Stromal cell of bone marrow (primary cell): ENCODE results near the gene RDX.

ENCODE experiments used
- DNase-seq: peaks from one replicate; pipeline ENCODE4 v3.0.0-alpha.2; 2012; ENCODE audit warnings: low read depth

Gene RDX

DNA sequence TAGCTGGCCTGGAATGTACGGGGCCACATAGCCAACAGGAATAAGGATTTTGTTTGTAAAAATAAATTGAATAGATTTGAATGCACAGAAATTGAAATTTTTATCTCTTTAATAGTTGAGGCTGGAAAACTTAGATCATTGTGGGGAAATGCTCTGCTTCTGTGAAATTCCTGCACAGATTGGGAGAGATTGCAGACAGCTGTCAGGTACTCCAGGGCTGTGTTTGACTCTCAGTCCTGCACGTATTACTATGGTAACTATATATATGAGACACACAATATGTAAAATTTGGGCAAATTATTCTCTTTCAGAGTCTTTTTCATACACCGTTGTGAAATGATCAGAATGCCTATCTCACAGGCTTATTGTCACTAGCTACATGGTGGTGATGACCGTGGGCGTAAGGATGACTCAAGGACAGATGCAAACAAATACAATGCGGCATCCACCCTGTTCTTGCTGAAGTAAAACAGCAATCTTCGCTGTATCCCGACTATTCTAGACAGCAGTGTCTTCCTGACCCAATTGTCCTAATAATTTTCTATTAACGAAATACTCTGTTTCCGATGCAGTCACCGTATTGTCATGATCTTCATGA is 123.8 kb downstream of the RDX start:
- no peak for DNase-seq

DNA sequence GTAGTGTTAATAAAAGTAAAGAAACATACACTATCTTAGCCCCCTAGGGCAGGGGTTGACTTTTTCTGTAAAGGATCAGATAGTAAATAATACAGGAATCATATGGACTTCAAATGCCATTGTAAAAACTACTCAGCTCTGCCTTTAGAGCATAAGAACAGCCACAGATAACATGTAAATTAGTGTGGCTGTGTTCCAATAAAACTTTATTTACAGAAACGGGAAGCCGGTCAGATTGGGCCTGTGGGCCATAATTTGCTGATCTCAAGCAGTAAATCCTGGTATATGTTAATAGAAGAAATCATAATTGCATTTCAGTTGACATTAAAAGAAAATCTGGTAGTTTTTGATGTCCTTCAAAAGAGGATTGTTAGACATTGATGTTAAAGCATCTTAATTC is 126.7 kb downstream of the RDX start:
- DNase-seq: no peak

DNA sequence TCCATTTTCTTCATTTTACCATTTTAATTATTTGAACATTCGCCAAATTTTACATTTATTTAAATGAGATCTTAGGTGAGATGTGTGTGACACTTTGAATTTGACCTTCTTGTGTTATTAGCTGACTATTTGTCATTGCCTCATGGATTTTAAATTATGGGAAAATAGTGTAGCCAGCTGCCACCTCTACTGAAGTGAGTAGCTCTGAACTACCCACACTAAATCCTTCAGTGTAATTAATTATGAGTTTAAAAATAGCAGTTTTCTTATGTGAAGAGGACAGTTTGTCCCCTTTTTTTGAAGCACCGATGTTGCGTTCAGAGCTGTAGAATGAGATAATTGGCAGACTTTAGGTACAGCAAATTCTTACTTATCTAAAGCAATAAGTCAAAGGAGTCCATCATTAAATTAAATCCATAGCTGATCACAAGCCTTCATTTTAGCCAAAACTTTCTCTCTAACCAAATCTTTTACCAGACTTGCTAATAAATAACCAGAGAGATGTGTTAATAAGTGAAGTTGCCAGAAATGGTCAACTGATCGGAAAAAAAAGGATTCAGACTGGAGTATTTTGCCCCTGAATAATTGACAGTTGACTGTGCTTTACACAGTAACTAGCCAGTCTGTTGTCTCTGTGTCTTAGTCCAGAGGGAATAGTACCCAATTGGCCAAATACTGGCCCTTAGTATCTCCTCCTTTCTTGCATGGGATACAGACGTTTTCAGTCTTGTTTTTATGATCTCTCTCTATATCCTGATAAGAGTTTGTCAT is 128.2 kb downstream of the RDX start:
- no peak for DNase-seq

DNA sequence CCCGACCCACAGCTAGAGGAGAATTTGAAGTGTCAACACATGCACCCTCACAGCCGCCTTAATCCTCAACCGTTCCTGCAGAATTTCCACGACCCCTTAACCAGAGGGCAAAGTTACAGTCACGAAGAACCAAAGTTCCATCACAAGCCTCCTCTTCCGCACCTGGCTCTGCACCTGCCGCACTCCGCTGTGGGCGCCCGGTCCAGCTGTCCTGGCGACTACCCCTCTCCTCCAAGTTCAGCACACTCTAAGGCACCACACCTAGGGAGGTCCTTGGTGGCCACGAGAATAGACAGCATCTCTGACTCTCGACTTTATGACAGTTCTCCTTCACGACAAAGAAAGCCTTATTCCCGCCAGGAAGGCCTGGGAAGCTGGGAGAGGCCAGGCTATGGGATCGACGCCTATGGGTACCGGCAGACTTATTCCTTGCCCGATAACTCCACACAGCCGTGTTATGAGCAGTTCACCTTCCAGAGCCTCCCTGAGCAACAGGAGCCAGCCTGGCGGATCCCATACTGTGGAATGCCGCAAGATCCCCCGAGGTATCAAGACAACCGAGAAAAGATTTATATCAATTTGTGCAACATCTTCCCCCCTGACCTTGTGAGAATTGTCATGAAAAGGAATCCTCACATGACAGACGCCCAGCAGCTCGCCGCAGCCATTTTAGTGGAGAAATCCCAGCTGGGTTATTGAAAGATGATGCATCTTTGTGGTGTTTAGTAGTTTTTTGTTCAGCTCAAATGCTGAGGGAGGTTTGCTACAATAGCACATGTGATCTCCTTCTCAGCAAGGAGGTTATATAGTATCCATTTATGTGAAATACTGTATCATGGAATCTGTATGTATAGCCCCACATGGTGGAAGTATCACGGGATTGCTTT is 131.1 kb downstream of the RDX start:
- DNase-seq: no peak

DNA sequence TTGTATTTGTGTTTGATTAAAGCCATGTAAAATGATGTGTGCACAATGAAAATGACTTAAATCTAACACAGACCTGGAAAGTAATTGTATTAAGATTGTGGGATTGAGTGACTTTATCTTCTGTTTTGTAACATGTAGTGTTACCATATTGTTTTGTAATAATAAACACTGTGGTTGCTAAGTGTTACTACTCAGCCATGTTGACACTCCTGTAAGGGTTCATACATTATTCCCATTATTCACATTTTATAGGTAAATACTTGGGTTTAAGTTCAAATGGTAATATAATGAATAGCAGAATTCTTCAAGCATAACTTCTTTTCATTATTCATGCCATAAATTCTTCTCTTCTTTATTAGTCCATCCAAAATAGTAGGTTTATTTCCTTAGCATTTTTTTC is 134.2 kb downstream of the RDX start:
- DNase-seq: no peak

DNA sequence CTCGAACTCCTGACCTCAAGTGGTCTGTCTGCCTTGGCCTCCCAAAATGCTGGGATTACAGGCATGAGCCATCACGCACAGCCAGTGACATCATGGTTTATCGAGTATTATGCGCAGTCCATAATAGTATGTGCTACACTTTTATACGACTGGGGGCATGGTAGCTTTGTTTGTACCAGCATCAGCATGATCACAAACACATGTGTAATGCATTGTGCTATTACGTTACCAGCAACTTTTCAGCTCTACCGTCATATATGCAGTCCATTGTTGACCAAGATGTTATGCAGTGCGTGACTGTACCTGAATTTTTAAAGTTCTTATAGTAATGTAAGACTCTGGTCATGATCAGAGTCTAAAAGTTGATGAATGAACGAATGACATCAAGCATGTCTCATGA is 135.4 kb downstream of the RDX start:
- DNase-seq: no peak

DNA sequence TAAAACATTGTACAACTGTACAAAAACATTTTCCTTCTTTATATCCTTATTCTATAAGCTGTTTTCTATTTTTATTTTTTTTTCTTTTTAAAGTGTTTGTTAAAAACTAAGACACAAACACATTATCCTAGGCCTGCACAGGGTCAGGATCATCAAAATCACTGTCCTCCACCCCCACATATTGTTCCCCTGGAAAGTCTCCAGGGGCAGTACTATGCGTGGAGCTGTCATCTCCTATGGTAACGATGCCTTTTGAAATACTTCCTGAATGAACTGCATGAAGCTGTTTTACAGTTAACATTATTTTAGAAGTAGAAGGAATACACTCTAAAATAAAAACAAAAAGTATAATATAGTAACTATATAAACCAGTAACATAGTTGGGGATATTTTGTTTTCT is 136.0 kb downstream of the RDX start:
- DNase-seq: no peak

DNA sequence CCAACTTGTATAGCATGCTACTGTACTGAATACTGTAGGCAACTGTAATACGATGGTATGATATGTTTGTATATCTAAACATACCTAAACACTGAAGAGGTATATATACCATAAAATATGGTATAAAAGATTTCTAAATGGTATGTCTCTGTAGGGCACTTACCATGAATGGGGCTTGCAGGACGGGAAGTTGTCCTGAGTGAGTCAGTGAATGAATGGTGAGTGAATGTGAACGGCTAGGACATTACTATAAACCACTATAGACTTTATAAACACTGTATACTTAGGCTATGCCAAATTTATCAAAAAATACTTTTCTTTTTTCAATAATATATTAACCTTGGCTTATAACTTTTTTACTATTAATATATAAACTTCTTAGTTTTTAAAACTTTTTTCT is 136.4 kb downstream of the RDX start:
- no peak for DNase-seq

DNA sequence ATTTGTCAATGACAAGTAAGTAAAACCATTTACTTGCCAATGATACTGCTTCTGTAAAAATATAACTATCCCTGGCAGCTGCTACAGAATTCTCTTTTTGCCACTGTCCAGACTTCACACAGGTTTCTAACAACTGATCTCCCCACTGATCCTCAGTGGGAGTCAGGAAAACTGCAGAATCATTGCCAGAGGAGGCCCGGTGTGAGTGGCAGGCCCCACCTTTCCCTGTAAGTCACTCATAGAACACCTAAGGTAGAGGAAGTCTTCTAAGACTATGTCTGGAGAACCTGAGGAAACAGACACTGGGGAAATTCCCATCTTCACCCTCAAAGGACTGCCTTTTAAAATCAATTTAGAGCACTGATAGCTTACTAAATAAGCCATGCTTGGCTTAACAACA is 136.9 kb downstream of the RDX start:
- DNase-seq: no peak

DNA sequence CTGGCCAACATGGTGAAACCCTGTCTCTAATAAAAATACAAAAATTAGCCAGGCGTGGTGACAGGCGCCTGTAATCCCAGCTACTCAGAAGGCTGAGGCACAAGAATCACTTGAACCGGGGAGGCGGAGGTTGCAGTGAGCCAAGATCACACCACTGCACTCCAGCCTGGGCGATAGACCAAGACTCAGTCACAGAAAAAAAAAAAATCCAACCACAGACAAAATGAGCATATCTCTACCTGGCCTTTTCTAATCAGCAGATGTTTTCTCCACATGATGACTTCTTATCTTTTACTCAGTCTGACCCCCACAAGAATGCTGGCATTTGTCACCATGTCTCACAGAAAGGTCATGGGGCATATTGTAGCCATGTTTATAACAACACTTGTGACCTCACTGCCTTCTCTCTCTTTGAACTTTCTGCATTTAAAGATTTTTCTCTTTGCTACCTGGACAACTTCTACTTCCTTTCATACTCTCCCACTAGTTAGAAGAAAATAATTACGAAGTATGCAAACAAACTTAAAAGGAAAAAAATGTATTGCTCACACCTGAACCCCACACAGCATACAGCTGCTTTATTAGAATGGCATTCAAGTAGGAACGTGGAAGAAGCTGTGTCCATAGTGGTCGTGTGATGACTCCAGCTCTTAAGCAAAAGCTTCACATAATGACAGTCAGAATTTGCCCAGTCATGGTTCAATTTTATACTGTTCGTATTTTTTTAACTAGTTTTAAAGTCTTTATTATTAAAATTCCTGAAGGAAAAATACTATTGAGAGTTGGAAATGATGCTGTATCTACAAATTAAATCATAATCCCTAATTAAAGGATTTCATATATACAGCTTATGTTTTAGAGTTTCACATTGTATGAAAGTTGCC is 137.9 kb downstream of the RDX start:
- no peak for DNase-seq

DNA sequence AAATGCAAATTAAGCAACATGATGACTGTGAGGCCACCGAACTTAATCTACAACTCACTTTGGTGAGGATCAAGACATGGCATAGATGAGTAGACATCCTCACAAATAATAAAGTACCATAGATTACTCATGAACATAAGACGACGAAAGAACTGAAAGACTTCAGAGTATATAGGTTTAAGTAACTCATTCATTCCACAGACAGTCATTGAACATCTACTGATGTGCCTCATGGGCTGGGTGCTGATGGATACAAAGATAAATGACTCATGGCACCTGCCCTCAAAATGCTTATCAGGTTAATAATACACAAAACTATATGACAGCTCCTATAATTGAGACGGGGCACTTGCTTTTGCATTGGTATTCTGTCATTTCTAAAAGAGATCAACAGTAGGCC is 139.9 kb downstream of the RDX start:
- DNase-seq: no peak

DNA sequence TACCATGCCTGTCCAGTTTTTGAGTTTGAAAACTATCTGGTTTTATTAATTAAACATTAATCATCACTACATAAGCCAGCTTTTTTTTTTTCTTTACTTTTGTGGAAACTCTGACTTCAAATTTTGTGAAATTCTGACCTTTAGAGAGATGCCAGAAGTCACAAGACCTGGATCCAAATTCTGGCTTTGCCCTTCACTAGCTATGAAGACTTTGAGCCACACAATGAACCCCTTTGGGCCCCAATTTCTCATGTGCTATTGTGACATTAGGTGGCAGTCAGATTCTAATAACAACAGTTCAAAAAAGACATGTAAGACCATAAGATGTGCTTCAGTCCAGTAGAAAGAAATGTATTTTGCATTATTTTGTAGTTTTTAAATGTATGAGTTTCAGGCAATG is 142.9 kb downstream of the RDX start:
- no peak for DNase-seq

DNA sequence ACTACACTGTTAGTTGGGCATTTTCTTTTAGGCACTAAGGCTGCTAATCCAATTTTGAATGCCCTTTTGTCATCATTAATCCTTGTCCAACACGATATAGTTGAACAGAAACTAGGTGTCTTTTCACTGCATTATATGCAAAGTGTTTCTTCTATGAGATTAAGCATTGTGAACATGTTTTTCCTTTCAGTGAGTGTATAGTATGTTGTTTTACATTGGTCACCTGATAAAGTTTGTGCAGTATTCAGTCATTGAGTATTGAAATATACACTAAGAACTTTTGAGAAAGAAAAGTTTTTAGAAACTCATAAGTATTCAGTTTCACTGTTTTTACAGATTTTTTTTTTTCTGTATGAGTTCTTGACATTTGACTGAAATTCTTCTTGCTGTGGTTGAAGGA is 144.2 kb downstream of the RDX start:
- no peak for DNase-seq

DNA sequence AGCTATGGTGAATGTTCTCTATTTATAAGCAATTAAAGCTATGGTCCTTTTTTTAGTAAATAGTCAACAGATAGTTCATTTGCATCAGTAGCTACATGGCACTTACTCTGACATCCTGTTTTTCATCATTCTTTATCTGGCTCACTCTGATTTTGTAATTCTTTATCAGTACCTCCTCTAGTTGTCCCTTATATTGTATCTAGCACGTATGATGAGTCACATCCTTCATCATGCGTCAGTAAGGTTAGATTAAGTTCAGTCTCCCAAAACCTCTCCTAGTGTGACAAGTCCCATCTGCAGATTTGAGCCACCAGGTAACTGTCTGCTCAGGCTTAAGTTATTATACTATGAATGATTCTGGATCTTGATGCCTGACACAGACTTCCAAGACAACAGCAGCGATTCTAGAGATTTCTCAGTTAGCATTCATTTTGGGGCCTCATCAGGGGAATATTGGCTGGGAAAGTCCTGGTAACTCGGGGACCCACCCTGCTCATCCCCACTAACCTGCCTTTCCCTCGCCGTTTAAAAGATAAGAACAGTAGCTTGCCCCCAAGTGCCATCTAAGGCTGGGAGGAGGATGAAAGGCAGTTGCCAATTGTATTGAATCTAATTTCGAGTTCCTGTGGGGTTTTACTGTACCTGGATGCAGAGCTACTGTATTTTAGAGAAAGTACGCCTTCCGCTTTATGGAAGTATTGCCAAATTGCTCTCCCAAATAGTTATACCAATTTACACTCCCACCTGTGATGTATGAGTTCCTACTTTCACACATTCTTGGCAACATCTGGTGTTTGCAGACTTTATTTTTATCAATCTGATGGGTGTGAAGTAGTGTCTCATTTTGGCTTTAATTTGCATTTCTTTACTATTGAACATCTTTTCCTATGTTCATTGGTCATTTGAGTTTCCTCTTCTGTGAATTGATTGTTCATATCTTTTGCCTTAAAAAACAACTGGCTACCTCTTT is 147.4 kb downstream of the RDX start:
- peak; percentile 5 for DNase-seq

DNA sequence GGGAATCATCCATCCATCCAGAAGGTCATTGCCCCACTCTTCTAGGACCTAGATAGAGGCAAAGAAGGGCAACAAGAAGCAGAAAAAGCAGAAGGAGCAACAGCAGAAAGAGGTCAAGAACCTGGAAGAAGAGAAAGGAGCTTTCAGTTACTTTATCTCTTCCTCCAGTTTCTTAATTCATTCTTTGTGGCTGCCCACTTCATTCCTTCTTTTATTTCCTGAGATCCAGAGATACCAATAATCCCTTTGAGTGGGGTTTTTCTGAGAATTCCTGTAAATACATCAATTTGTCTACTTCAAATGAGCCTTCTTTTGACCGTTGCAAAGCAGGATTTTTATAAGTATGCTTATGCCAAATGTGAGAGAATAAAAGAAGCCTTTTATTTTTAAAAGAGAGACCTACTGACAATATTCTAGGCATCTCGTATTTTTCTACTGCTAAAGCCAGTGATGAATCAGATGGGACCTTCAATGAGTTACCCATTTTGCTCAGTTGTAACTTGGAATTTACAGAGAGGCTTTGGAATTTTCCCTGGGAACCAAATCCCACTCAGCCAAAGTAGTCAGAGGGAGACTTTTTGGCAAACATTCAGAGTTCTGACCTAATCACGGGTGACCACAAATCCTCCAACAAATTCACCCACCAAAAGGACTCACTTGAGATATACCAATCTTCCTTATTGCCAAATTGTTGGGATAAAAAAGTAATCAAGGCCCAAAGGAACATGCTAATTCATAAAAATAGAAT is 148.3 kb downstream of the RDX start:
- peak; percentile 22 for DNase-seq

DNA sequence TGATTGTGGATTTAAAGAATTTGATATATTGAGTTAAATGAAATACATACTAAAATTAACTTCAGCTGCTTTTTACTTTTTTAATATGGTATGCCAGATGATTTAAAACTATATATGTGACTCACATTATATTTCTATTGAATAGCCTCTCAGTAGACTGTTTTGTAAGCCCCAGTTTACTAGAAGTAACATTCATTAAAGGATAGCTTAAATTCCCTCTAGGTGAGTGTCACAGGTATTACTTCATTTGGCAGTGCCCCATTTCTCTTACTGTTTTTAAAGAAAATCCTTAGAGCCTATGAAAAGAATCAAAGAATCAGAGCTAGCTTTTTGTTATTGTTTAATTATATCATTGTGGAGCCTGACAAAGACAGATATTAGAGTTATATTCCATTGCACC is 154.6 kb downstream of the RDX start:
- no peak for DNase-seq

DNA sequence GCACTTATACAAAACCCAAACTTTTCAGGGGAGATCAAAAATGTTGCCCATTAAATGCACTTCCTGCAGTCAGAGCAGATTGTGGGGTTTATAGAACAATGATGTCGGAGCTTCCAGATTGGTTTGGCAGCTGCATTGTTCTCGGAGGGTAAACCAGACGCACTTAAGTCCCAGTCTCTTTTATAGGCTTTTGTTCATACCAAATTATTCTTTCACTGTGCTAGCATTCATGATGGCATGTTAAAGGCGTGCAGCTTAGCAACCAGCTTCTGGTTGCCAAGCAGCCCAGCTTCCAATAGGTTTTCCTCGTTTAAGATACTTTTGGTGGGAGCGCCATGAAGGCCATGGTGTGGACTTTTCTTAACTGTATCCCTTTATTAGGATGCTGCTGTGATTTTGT is 162.3 kb downstream of the RDX start:
- no peak for DNase-seq

DNA sequence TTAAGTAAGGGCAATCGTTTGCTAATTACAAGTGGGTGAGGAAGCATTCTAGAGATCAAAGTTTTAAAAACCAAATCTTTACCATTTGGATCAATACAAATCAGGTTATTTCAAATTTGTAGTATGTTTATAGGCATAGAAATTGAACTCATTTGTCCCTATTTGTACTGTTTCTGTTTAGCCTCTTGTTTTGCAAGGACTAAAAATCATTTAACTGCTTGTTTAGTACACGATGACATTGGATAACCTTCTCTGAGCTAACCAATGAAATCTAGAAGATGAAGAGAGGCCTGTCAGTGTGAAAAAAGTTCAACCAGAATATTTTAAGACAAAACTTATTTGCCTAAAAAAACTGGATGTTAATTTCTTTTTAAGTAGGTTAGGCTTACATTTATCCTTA is 163.3 kb downstream of the RDX start:
- no peak for DNase-seq

DNA sequence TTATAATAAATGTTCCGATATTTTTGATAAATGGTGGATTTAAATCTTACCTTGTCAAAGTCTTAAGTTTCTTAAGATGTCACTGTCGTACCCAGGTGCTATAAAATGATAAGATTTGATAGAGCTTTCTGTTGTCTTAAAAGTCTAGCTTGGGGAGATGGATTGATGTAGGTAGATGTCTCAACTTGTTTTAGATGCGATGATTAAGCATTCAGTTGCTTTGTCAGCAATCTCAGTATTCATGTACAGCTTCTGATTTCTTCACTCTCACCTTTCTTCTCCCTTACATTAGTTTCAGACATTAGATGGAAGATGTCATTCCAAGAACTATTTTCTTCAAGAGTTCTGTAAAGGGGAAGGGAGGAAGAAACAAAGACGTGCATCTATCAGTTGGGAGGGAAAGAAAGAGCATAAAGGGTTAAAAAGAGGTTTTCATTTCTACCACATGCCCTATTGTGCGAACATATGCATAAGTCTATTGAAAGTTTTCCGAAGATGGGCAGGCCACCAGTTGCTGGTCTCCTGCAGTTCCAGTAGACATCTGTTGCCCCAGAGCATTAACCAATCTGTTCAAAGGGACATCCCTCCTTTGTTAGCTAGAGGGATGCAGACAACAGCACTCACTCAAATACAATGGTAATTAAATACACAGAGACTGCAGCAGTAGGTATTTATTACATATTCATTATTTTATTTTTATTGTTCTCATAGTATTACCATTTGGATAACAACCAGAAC is 164.9 kb downstream of the RDX start:
- DNase-seq: no peak
